ENCODE data around the gene DNAI7.

The DNAI7 gene

GRCh38 chr12:25182765-25183164 lies 12.2 kb downstream of the DNAI7 start:
- DNase-seq, result no peak

- DNase-seq, result no peak
Measured at GRCh38 chr12:25162866-25163265, 32.1 kb downstream of the DNAI7 start.

- no peak for DNase-seq
Measured at GRCh38 chr12:25156061-25156460, 38.9 kb downstream of the DNAI7 start.

- DNase-seq, result no peak
Measured at GRCh38 chr12:25155022-25155576, 39.9 kb downstream of the DNAI7 start.

- no peak for DNase-seq
Measured at GRCh38 chr12:25152055-25152454, 42.9 kb downstream of the DNAI7 start.

GRCh38 chr12:25151476-25151875 lies 43.5 kb downstream of the DNAI7 start:
- DNase-seq, result no peak

GRCh38 chr12:25146686-25147085 lies 48.3 kb downstream of the DNAI7 start:
- no peak for DNase-seq

- DNase-seq, result no peak
Measured at GRCh38 chr12:25135531-25136154, 59.3 kb downstream of the DNAI7 start.

GRCh38 chr12:25131270-25131669 lies 63.7 kb downstream of the DNAI7 start:
- DNase-seq, result no peak

GRCh38 chr12:25130741-25131188 lies 64.2 kb downstream of the DNAI7 start:
- DNase-seq, result no peak

GRCh38 chr12:25126746-25127145 lies 68.2 kb downstream of the DNAI7 start:
- DNase-seq, result no peak

- no peak for DNase-seq
Measured at GRCh38 chr12:25126101-25126500, 68.9 kb downstream of the DNAI7 start.

GRCh38 chr12:25124493-25124892 lies 70.5 kb downstream of the DNAI7 start:
- DNase-seq, result no peak

- no peak for DNase-seq
Measured at GRCh38 chr12:25123126-25123525, 71.8 kb downstream of the DNAI7 start.

GRCh38 chr12:25121916-25122315 lies 73.0 kb downstream of the DNAI7 start:
- no peak for DNase-seq

- DNase-seq, result no peak
Measured at GRCh38 chr12:25121110-25121509, 73.8 kb downstream of the DNAI7 start.

- DNase-seq, result no peak
Measured at GRCh38 chr12:25119020-25119419, 75.9 kb downstream of the DNAI7 start.

GRCh38 chr12:25115677-25116076 lies 79.3 kb downstream of the DNAI7 start:
- no peak for DNase-seq

GRCh38 chr12:25113651-25114050 lies 81.3 kb downstream of the DNAI7 start:
- DNase-seq, result no peak

- no peak for DNase-seq
Measured at GRCh38 chr12:25110260-25110659, 84.7 kb downstream of the DNAI7 start.

GRCh38 chr12:25107920-25108319 lies 87.0 kb downstream of the DNAI7 start:
- DNase-seq, result no peak

GRCh38 chr12:25106818-25107217 lies 88.1 kb downstream of the DNAI7 start:
- DNase-seq, result no peak

- DNase-seq, result no peak
Measured at GRCh38 chr12:25102402-25102801, 92.6 kb downstream of the DNAI7 start.

- DNase-seq, result no peak
Measured at GRCh38 chr12:25101092-25101445, 93.9 kb downstream of the DNAI7 start.

All from SHP77 treated with DMSO at 0.1 percent for 48 hours (cell line).